Esophagus muscularis mucosa (tissue), 3 donors: ENCODE results near the gene STON2.

ENCODE experiments used
- POLR2A ChIP-seq: fragments of 450-650 bp; IDR thresholded peaks from one replicate; pipeline ENCODE4 v1.6.1; 2017; ENCODE audit warnings: antibody characterized with exemption, moderate library complexity, mild to moderate bottlenecking, low read depth
- TF ChIP-seq, protein P1 (sequence below), 3 experiments: fragments of 200-600 bp in 2 of 3; fragments of 450-650 bp in 1 of 3; sonication (generic) in 2 of 3; IDR thresholded peaks; one replicate each; pipeline ENCODE4 v1.5.1; 2017 to 2019; ENCODE audit warnings: antibody characterized with exemption in 3 of 3, mild to moderate bottlenecking in 2 of 3, moderate library complexity in 1 of 3

DNA sequence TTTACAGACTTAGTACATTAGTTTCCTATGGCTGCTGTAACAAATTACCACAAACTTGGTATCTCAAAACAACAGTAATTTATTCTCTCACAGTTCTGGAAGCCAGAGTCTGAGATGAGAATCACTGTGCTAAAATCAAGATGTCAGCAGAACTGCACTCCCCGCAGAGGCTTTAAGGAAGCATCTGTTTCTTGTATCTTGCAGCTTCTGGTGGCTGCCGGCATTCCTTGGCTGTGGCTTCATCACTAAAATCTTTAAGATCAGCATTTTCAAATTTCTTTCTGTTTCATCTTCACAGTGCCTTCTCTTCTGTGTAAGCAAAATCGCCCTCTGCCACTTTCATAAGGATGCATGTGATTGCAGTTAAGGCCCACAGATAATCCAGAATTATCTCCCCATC, 9.4 kb downstream of the STON2 start:
- TF ChIP-seq POLR2A: no peak
- TF ChIP-seq, protein P1, sequence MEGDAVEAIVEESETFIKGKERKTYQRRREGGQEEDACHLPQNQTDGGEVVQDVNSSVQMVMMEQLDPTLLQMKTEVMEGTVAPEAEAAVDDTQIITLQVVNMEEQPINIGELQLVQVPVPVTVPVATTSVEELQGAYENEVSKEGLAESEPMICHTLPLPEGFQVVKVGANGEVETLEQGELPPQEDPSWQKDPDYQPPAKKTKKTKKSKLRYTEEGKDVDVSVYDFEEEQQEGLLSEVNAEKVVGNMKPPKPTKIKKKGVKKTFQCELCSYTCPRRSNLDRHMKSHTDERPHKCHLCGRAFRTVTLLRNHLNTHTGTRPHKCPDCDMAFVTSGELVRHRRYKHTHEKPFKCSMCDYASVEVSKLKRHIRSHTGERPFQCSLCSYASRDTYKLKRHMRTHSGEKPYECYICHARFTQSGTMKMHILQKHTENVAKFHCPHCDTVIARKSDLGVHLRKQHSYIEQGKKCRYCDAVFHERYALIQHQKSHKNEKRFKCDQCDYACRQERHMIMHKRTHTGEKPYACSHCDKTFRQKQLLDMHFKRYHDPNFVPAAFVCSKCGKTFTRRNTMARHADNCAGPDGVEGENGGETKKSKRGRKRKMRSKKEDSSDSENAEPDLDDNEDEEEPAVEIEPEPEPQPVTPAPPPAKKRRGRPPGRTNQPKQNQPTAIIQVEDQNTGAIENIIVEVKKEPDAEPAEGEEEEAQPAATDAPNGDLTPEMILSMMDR (IDR thresholded peaks at IDR 0.05): no peak
